A673 (cell line): ENCODE measurements around the gene CFAP65.

Experiments
- EZH2 ChIP-seq: fragments of 200-600 bp; sonication (generic); IDR thresholded peaks from 2 replicates; pipeline ENCODE4 v1.6.1; 2017; ENCODE audit warnings: borderline replicate concordance, low read depth, mild to moderate bottlenecking, mixed read lengths, antibody characterized with exemption, low read length; ENCODE audit not compliant: poor library complexity, severe bottlenecking
- TF ChIP-seq, protein P1 (sequence below): fragments of 300-800, 200-600 bp; sonication (generic); conservative IDR thresholded peaks from 2 replicates; pipeline ENCODE4 v1.5.1; 2017; ENCODE audit warnings: low read depth, mild to moderate bottlenecking, antibody characterized with exemption, low read length, moderate library complexity, mixed read lengths

DNA sequence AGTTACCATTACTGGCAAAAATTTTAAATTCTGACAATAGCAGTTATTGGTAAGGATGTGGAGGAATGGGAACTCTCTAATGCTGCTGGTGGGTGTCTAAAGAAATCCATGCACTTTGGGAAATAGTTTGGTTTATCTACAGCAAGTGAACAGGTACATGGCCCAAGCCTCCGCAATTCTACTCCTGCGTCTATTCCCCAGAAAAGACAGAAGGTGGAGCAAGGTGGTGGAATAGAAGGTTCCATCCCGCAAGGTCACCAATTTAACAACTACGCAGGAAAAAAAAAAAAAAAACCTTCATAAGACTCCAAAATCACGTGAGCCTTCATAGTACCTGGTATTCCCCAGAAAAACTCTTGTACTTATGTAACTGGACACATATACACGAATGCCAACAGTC is 6.5 kb downstream of the CFAP65 start:
- TF ChIP-seq, protein P1, sequence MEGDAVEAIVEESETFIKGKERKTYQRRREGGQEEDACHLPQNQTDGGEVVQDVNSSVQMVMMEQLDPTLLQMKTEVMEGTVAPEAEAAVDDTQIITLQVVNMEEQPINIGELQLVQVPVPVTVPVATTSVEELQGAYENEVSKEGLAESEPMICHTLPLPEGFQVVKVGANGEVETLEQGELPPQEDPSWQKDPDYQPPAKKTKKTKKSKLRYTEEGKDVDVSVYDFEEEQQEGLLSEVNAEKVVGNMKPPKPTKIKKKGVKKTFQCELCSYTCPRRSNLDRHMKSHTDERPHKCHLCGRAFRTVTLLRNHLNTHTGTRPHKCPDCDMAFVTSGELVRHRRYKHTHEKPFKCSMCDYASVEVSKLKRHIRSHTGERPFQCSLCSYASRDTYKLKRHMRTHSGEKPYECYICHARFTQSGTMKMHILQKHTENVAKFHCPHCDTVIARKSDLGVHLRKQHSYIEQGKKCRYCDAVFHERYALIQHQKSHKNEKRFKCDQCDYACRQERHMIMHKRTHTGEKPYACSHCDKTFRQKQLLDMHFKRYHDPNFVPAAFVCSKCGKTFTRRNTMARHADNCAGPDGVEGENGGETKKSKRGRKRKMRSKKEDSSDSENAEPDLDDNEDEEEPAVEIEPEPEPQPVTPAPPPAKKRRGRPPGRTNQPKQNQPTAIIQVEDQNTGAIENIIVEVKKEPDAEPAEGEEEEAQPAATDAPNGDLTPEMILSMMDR, result no peak
- no peak for TF ChIP-seq EZH2
